Measurements from ENCODE around the gene STRAP. TPM values are rescaled to one million over a fixed set of nuclear protein-coding genes. Genes with fewer than 3 reads are reported as not detected.

The STRAP gene
- total and polyA plus RNA-seq, 9 of the 15 experiments (the other 6 are each of a cell fraction or from before 2014, with no cell fraction given), result 58.5 to 134 (median 89.5) TPM

GRCh38 chr12:15846887-15847286, 35.3 kb upstream of the STRAP start (continued):
- TF ChIP-seq IRF9 (tag; IDR thresholded peaks at IDR 0.05), result no peak

- 13% methylated on average over 1 of the region's 1 CpG for WGBS (ENCODE audit: insufficient coverage, low coverage, missing lambda C conversion rate)
- BruUV-seq (replicated peaks), result no TSS peak
Measured at GRCh38 chr12:15848606-15849005, 33.6 kb upstream of the STRAP start.

More at GRCh38 chr12:15848606-15849005, 33.6 kb upstream of the STRAP start:
- H3K27me3 ChIP-seq (ENCODE audit: control insufficient read depth in 2 of 2, insufficient read depth in 2 of 2, low read length in 2 of 2), result no peaks in the 10 kb centered on the region
- no peaks in the 10 kb centered on the region for H4K20me1 ChIP-seq (replicated peaks; ENCODE audit: control insufficient read depth, insufficient read depth, low read length)
- ATAC-seq (no peak), FAIRE-seq (no peak), DNase-seq (ENCODE audit: extremely low read depth in 1 of 4, low spot score in 3 of 4) (no peak)
- H3K79me2 ChIP-seq (ENCODE audit: control insufficient read depth, insufficient read depth, low read length), result no peaks in the 10 kb centered on the region
- no peaks in the 10 kb centered on the region for H3K36me3 ChIP-seq (ENCODE audit: control insufficient read depth, insufficient read depth, low read length)
- no peak overlapping the region for H3K9ac ChIP-seq (ENCODE audit: insufficient read depth in 1 of 2, low read depth in 2 of 2, low read length in 2 of 2)
- no peak overlapping the region for H2AFZ ChIP-seq (ENCODE audit: low read depth, low read length)
- ChIA-PET CTCF (ENCODE audit: low intra/inter-chr PET ratio) (no interaction called here), POLR2A (interaction anchor here (0.7 kb wide), 1 partner anchor 1051 kb away, joined by 3 read pairs; no protein-coding TSS in a partner anchor)
- H3K27ac ChIP-seq (ENCODE audit: extremely low read depth, low read depth, low read length), result no peak overlapping the region
- no peaks in the 10 kb centered on the region for H3K4me1 ChIP-seq (replicated peaks in 1 of 2; ENCODE audit: control insufficient read depth in 2 of 2, insufficient read depth in 2 of 2, low read length in 2 of 2)
- no peaks in the 10 kb centered on the region for H3K9me3 ChIP-seq (replicated peaks; ENCODE audit: control insufficient read depth, insufficient read depth, low read depth, low read length)
- in situ Hi-C loops (cut with MboI), result no loop called here
- H3K9me1 ChIP-seq (ENCODE audit: control insufficient read depth, insufficient read depth, low read length), result no peaks in the 10 kb centered on the region
- intact Hi-C loops (cut with micrococcal nuclease), result no loop called here
- H3K4me3 ChIP-seq, result no peak overlapping the region
- no peak overlapping the region for H3K4me2 ChIP-seq (ENCODE audit: insufficient read depth, low read length)
- TF ChIP-seq BCL6 (CRISPR knock-in tag; IDR thresholded peaks at IDR 0.05) (no peak), RUNX1 (IDR thresholded peaks at IDR 0.05; ENCODE audit: low read depth) (no peak), TFAM (CRISPR knock-in tag; conservative IDR thresholded peaks at IDR 0.05) (no peak), ZFP36 (IDR thresholded peaks at IDR 0.05; ENCODE audit: low read depth, low read length, partially characterized antibody) (no peak), ARID2 (IDR thresholded peaks at IDR 0.05) (no peak), MAFF (IDR thresholded peaks at IDR 0.05; ENCODE audit: low read length) (no peak), MEIS2 (IDR thresholded peaks at IDR 0.05; ENCODE audit: partially characterized antibody) (no peak), HMG20A (CRISPR knock-in tag; conservative IDR thresholded peaks at IDR 0.05) (no peak), FOXP1 (CRISPR knock-in tag; IDR thresholded peaks at IDR 0.05) (no peak), MCM3 (IDR thresholded peaks at IDR 0.05) (no peak), POLR2A (conservative IDR thresholded peaks at IDR 0.05) (no peak), ZNF3 (CRISPR knock-in tag; IDR thresholded peaks at IDR 0.05) (no peak), YY1 (IDR thresholded peaks at IDR 0.05; ENCODE audit: borderline replicate concordance in 1 of 3, control insufficient read depth in 1 of 3, extremely low read depth in 1 of 3, insufficient read depth in 3 of 3, insufficient read length in 1 of 3, insufficient replicate concordance in 2 of 3, low read depth in 1 of 3, low read length in 2 of 3) (no peak)
- TF ChIP-seq, protein P1, sequence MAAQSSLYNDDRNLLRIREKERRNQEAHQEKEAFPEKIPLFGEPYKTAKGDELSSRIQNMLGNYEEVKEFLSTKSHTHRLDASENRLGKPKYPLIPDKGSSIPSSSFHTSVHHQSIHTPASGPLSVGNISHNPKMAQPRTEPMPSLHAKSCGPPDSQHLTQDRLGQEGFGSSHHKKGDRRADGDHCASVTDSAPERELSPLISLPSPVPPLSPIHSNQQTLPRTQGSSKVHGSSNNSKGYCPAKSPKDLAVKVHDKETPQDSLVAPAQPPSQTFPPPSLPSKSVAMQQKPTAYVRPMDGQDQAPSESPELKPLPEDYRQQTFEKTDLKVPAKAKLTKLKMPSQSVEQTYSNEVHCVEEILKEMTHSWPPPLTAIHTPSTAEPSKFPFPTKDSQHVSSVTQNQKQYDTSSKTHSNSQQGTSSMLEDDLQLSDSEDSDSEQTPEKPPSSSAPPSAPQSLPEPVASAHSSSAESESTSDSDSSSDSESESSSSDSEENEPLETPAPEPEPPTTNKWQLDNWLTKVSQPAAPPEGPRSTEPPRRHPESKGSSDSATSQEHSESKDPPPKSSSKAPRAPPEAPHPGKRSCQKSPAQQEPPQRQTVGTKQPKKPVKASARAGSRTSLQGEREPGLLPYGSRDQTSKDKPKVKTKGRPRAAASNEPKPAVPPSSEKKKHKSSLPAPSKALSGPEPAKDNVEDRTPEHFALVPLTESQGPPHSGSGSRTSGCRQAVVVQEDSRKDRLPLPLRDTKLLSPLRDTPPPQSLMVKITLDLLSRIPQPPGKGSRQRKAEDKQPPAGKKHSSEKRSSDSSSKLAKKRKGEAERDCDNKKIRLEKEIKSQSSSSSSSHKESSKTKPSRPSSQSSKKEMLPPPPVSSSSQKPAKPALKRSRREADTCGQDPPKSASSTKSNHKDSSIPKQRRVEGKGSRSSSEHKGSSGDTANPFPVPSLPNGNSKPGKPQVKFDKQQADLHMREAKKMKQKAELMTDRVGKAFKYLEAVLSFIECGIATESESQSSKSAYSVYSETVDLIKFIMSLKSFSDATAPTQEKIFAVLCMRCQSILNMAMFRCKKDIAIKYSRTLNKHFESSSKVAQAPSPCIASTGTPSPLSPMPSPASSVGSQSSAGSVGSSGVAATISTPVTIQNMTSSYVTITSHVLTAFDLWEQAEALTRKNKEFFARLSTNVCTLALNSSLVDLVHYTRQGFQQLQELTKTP (IDR thresholded peaks at IDR 0.05; ENCODE audit: low read depth in 1 of 2, partially characterized antibody in 2 of 2), result no peak
